Left lung (tissue), 10 donors: ENCODE results near the gene SNAPC2. TPM values are rescaled to one million over a fixed set of nuclear protein-coding genes. Genes with fewer than 3 reads are reported as not detected.

Experiments
- ATAC-seq: fragments of 200-7000 bp; cut with Tn5 transposase; one replicate; pipeline ENCODE4 v1.9.1; 2020; ENCODE audit warnings: moderate library complexity
- DNase-seq, 4 donors: peaks; one replicate each; pipeline ENCODE4 v3.0.0-alpha.2; 2013 to 2020
- H3K27ac ChIP-seq, 2 donors: fragments of 200-600 bp; sonication (generic) in 1 of 2; one replicate each; pipeline versions ENCODE4 v1.5.0 to v1.8.0; 2020 to 2021
- H3K27me3 ChIP-seq, 2 donors: fragments of 200-600 bp; sonication (generic) in 1 of 2; one replicate each; pipeline versions ENCODE4 v1.5.0 to v1.8.0; 2020 to 2021
- H3K36me3 ChIP-seq, 2 donors: fragments of 200-600 bp; sonication (generic) in 1 of 2; one replicate each; pipeline versions ENCODE4 v1.5.0 to v1.8.0; 2020 to 2021
- H3K4me1 ChIP-seq, 2 donors: fragments of 200-600 bp; one replicate each; pipeline ENCODE4 v1.8.0; 2021
- H3K4me3 ChIP-seq, 2 donors: fragments of 200-600 bp; sonication (generic) in 1 of 2; one replicate each; pipeline versions ENCODE4 v1.5.0 to v1.8.0; 2020 to 2021; ENCODE audit warnings: mild to moderate bottlenecking in 1 of 2
- H3K9me3 ChIP-seq, 2 donors: fragments of 200-600 bp; sonication (generic) in 1 of 2; one replicate each; pipeline versions ENCODE4 v1.5.0 to v1.8.0; 2020 to 2021
- intact Hi-C, 2 donors: fragments of 100-400 bp; cut with DNase I; formaldehyde crosslinking; loops; one replicate each; pipeline versions ENCODE4 v1.11.2 to v1.14.2; 2022
- polyA plus RNA-seq, 6 donors: library from polyadenylated mRNA; unstranded; fragments of 120-200 nt; gene quantifications; one replicate each; pipeline ENCODE4 v1.2.1, GENCODE V29; 2013; ENCODE audit not compliant: insufficient read length in 6 of 6
- total RNA-seq, 2 donors: library from RNA; stranded (reverse); fragmentation: NEBNext Ultra II Directional; extraction: Animal tissue kit (Norgen Biotek cat#: 25700); gene quantifications; one replicate each; pipeline ENCODE4 v1.2.1, GENCODE V29; 2021
- TF ChIP-seq, protein P1 (sequence below), 2 donors: fragments of 200-600 bp; sonication (generic) in 1 of 2; IDR thresholded peaks; one replicate each; pipeline versions ENCODE4 v1.5.0 to v1.8.0; 2021; ENCODE audit warnings: antibody characterized with exemption in 2 of 2
- donor health status: DM: no; HTN: yes; CAD: no.
- donor health status: DM: no; HTN: no; CAD: no.

SNAPC2 gene
- total and polyA plus RNA-seq, 8 donors = 11.1 to 20.5 (median 15.5) TPM

DNA sequence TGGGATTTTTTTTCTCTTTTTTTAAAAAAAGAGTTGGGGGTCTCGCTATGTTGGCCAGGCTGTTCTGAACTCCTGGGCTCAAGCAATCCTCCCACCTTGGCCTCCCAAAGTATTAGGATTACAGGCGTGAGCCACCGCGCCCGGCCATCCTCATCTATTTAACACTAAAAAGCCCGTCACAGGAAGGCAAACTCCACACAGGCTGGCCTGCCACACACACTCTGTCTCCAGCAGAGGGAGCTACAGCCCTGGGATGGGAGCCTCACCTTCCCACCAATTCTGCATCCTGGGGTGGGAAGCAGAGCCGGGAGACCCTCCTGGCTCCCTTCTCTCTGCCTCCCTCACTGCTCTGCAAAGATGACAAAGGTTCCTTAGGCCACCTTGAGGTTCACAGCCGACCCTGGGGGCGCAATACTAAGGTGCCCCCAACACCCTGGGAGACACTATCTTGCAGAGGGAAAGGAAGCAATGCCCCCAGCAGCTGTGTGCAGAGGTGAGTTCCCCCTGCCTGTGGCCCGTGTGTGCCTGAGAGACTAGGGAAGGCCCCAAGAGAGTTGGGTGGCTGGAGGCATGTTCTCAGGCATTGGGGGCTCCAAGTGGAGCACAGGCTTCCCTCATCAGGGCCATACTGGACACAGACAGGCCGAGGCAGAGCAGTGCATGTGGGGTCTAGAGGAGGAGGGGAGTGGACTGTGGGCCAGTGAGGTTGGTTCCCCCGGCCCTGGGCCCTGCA lies 50.7 kb downstream of the SNAPC2 start:
- H3K36me3 ChIP-seq = peaks cover 0 to 93% of the 10 kb centered on the region in 2 donors
- ATAC-seq = peak; percentile 71
- no peaks in the 10 kb centered on the region for H3K4me1 ChIP-seq
- intact Hi-C loops = no loop called here
- H3K4me3 ChIP-seq = no peak overlapping the region
- H3K27ac ChIP-seq = no peak overlapping the region
- H3K27me3 ChIP-seq = no peaks in the 10 kb centered on the region
- DNase-seq = peak in 2 of 4 donors; percentile 26 to 46
- TF ChIP-seq, protein P1, sequence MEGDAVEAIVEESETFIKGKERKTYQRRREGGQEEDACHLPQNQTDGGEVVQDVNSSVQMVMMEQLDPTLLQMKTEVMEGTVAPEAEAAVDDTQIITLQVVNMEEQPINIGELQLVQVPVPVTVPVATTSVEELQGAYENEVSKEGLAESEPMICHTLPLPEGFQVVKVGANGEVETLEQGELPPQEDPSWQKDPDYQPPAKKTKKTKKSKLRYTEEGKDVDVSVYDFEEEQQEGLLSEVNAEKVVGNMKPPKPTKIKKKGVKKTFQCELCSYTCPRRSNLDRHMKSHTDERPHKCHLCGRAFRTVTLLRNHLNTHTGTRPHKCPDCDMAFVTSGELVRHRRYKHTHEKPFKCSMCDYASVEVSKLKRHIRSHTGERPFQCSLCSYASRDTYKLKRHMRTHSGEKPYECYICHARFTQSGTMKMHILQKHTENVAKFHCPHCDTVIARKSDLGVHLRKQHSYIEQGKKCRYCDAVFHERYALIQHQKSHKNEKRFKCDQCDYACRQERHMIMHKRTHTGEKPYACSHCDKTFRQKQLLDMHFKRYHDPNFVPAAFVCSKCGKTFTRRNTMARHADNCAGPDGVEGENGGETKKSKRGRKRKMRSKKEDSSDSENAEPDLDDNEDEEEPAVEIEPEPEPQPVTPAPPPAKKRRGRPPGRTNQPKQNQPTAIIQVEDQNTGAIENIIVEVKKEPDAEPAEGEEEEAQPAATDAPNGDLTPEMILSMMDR (IDR thresholded peaks at IDR 0.05) = peak; percentile 47 to 67
- no peaks in the 10 kb centered on the region for H3K9me3 ChIP-seq

DNA sequence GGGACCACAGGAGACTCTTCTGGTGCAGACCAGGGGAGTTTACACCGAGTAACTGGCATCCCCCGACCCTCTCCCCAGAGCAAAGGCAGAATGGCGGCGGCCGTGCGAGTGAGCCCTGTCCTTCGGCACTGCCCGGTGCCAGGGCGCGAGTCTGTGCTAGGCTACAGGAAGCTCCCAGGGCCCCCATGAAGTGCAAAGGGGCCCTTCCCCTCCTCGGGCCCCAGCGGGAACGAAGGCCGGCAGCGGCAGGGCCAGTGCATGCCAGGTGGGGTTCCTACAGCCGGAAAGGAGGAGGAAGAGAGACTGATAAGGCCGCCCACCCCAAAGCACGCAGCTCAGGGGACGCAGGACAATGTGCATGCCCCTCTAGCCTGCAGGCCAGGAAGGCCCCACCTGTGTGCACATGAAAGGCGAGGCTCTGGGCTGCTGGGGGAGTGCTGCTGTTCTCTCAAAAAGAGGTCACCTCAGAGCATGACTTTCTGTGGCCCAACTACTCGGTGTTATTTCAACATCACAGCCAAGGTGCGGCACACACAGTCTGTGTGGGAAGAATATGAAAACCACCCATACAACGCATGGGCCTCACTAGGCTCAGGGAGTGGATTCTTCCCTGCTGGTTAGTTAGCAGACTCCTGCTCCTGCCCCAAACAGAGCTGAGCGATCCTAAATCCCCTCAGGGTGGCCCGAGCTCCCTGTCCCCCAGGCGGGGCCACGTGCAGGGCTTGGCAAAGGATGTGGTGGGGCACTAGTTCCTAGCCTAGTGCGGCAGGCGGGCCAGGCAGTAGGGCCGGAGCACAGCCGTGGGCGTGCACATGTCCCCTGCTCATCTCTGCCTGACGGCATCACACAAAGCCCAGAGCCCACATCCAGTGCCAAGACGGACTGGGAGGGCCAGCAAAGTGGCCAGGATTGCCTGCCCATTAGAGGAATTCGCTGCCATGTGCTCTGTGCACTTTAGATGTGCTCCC lies 51.7 kb downstream of the SNAPC2 start:
- Histone ChIP-seq H3K27ac (no peak overlapping the region), H3K9me3 (no peaks in the 10 kb centered on the region), H3K27me3 (no peaks in the 10 kb centered on the region), H3K4me3 (no peak overlapping the region), H3K36me3 (peaks cover 0 to 89% of the 10 kb centered on the region in 2 donors), H3K4me1 (no peaks in the 10 kb centered on the region)
- intact Hi-C loops = no loop called here
- peak in 1 of 4 donors; percentile 79 for DNase-seq
- ATAC-seq = no peak
- TF ChIP-seq, protein P1 (IDR thresholded peaks at IDR 0.05) = no peak

Other genes with a start within 250 kb of the SNAPC2 start
- gene MCEMP1, start 243.2 kb upstream of the SNAPC2 start, total RNA-seq = 100 to 1,000 TPM in 1 of 2 donors, 10 to 100 TPM in 1; 26.4 to 112 TPM
- under 1 TPM; 0.32 to 0.90 (median 0.52) TPM for gene MCEMP1, start 243.2 kb upstream of the SNAPC2 start, polyA plus RNA-seq
- gene TRAPPC5, start 239.5 kb upstream of the SNAPC2 start, total RNA-seq = 100 to 1,000 TPM; 105 to 106 TPM
- gene TRAPPC5, start 239.5 kb upstream of the SNAPC2 start, polyA plus RNA-seq = 10 to 100 TPM; 25.7 to 51.5 (median 40.3) TPM
- under 1 TPM; 0.58 to 0.73 TPM for gene FCER2, start 218.2 kb upstream of the SNAPC2 start, total RNA-seq
- gene FCER2, start 218.2 kb upstream of the SNAPC2 start, polyA plus RNA-seq = under 1 TPM; 0.27 to 0.61 (median 0.47) TPM
- gene CLEC4G, start 188.2 kb upstream of the SNAPC2 start, total RNA-seq = 1 to 10 TPM; 2.1 to 2.2 TPM
- under 1 TPM in 4 of 6 donors, not detected in 2; 0.20 to 0.38 (median 0.25) TPM for gene CLEC4G, start 188.2 kb upstream of the SNAPC2 start, polyA plus RNA-seq
- gene CD209, start 172.8 kb upstream of the SNAPC2 start, total RNA-seq = 10 to 100 TPM in 1 of 2 donors, 1 to 10 TPM in 1; 9.2 to 10.6 TPM
- 1 to 10 TPM; 2.9 to 4.3 (median 3.1) TPM for gene CD209, start 172.8 kb upstream of the SNAPC2 start, polyA plus RNA-seq
- 1 to 10 TPM in 1 of 2 donors, not detected in 1; 2.7 TPM for gene CLEC4M, start 157.1 kb upstream of the SNAPC2 start, total RNA-seq
- 1 to 10 TPM in 4 of 6 donors, under 1 TPM in 2; 0.78 to 2.2 (median 1.3) TPM for gene CLEC4M, start 157.1 kb upstream of the SNAPC2 start, polyA plus RNA-seq
- 10 to 100 TPM; 14.2 to 16.9 TPM for gene EVI5L, start 90.1 kb upstream of the SNAPC2 start, total RNA-seq
- gene EVI5L, start 90.1 kb upstream of the SNAPC2 start, polyA plus RNA-seq = 10 to 100 TPM; 11.3 to 18.1 (median 14.7) TPM
- 1 to 10 TPM; 1.2 to 4.2 TPM for gene PRR36, start 45.9 kb upstream of the SNAPC2 start, total RNA-seq
- 10 to 100 TPM in 3 of 6 donors, 1 to 10 TPM in 3; 8.4 to 13.4 (median 10.1) TPM for gene PRR36, start 45.9 kb upstream of the SNAPC2 start, polyA plus RNA-seq
- 10 to 100 TPM in 1 of 2 donors, 1 to 10 TPM in 1; 5.9 to 10.5 TPM for gene LRRC8E, start 31.8 kb upstream of the SNAPC2 start, total RNA-seq
- 1 to 10 TPM; 3.7 to 5.7 (median 4.5) TPM for gene LRRC8E, start 31.8 kb upstream of the SNAPC2 start, polyA plus RNA-seq
- 10 to 100 TPM; 30.5 to 31.1 TPM for gene MAP2K7, start 16.5 kb upstream of the SNAPC2 start, total RNA-seq
- gene MAP2K7, start 16.5 kb upstream of the SNAPC2 start, polyA plus RNA-seq = 10 to 100 TPM; 25.7 to 33.1 (median 30.5) TPM
- gene TGFBR3L, start 5.5 kb upstream of the SNAPC2 start, total RNA-seq = under 1 TPM; 0.29 to 0.55 TPM
- gene TGFBR3L, start 5.5 kb upstream of the SNAPC2 start, polyA plus RNA-seq = under 1 TPM in 4 of 6 donors, not detected in 2; 0.11 to 0.26 (median 0.19) TPM
- gene CTXN1, start 5.8 kb downstream of the SNAPC2 start, total RNA-seq = 1 to 10 TPM; 6.5 to 8.5 TPM
- gene CTXN1, start 5.8 kb downstream of the SNAPC2 start, polyA plus RNA-seq = 10 to 100 TPM in 3 of 6 donors, 1 to 10 TPM in 3; 4.2 to 13.3 (median 9.9) TPM
- 10 to 100 TPM; 42.2 to 52.1 TPM for gene TIMM44, start 23.3 kb downstream of the SNAPC2 start, total RNA-seq
- gene TIMM44, start 23.3 kb downstream of the SNAPC2 start, polyA plus RNA-seq = 10 to 100 TPM; 36.7 to 56.5 (median 42.9) TPM
- 10 to 100 TPM; 67.8 to 73.2 TPM for gene ELAVL1, start 85.3 kb downstream of the SNAPC2 start, total RNA-seq
- 10 to 100 TPM; 64.3 to 76.0 (median 71.2) TPM for gene ELAVL1, start 85.3 kb downstream of the SNAPC2 start, polyA plus RNA-seq
- gene CCL25, start 132.4 kb downstream of the SNAPC2 start, total RNA-seq = not detected
- gene CCL25, start 132.4 kb downstream of the SNAPC2 start, polyA plus RNA-seq = under 1 TPM in 4 of 6 donors, not detected in 2; 0.23 to 0.46 (median 0.37) TPM
- 1 to 10 TPM in 1 of 2 donors, under 1 TPM in 1; 0.63 to 4.8 TPM for gene FBN3, start 229.3 kb downstream of the SNAPC2 start, total RNA-seq
- gene FBN3, start 229.3 kb downstream of the SNAPC2 start, polyA plus RNA-seq = 10 to 100 TPM; 63.6 to 84.0 (median 75.0) TPM